GM23248 (cell line): ENCODE measurements around the gene CD300LG.

Source experiments
- EZH2 ChIP-seq: fragments of 200-600 bp; sonication (generic); IDR thresholded peaks from 2 replicates; pipeline ENCODE4 v1.6.1; 2018; ENCODE audit warnings: antibody characterized with exemption, mild to moderate bottlenecking; ENCODE audit not compliant: insufficient read depth, poor library complexity, severe bottlenecking
- EZH2phosphoT487 ChIP-seq: fragments of 200-600 bp; sonication (generic); IDR thresholded peaks from 2 replicates; pipeline ENCODE4 v1.6.1; 2018; ENCODE audit warnings: antibody characterized with exemption, moderate library complexity, mild to moderate bottlenecking, low read depth; ENCODE audit not compliant: insufficient read depth

- TF ChIP-seq EZH2phosphoT487 (no peak), EZH2 (no peak)
Measured at GRCh38 chr17:43874293-43874692, 27.3 kb downstream of the CD300LG start.
